Omental fat pad (tissue), 4 donors: ENCODE data around the gene SLC5A5. TPM values are rescaled to one million over a fixed set of nuclear protein-coding genes. Genes with fewer than 3 reads are reported as not detected.

Experiments
- ATAC-seq: fragments of 150-250 bp; one replicate; pipeline ENCODE4 v1.9.1; 2016; ENCODE audit warnings: mild to moderate bottlenecking, moderate library complexity; ENCODE audit not compliant: low FRiP score
- DNase-seq: peaks from one replicate; pipeline ENCODE4 v3.0.0-alpha.2; 2019; ENCODE audit warnings: low spot score
- CTCF ChIP-seq, 3 donors: fragments of 450-650 bp; IDR thresholded peaks; one replicate each; pipeline ENCODE4 v1.5.1; 2016 to 2017; ENCODE audit warnings: antibody characterized with exemption in 3 of 3, mild to moderate bottlenecking in 3 of 3, moderate library complexity in 2 of 3
- total RNA-seq, 4 donors: library from RNA; depleted of rRNA; stranded (reverse); fragments of >200 nt; gene quantifications; one replicate each; pipeline ENCODE4 v1.1.0, GENCODE V29; 2016

SLC5A5 gene
- total RNA-seq, 4 donors from 2014 or later = 0.09 TPM; not detected in 3

- ATAC-seq = peak; percentile 56
- no peak for DNase-seq
- no peak for TF ChIP-seq CTCF (IDR thresholded peaks at IDR 0.05)
Measured at GRCh38 chr19:17847538-17848366, 24.0 kb upstream of the SLC5A5 start, which contains the start of gene JAK3. Gene JAK3 (minus strand): TSS chr19:17847982. CDS start chr19:17844417, 3,565 bp downstream.

- DNase-seq (no peak), ATAC-seq (no peak)
- TF ChIP-seq CTCF (IDR thresholded peaks at IDR 0.05) = no peak
Measured at GRCh38 chr19:17848595-17849292, 23.0 kb upstream of the SLC5A5 start.

DNA sequence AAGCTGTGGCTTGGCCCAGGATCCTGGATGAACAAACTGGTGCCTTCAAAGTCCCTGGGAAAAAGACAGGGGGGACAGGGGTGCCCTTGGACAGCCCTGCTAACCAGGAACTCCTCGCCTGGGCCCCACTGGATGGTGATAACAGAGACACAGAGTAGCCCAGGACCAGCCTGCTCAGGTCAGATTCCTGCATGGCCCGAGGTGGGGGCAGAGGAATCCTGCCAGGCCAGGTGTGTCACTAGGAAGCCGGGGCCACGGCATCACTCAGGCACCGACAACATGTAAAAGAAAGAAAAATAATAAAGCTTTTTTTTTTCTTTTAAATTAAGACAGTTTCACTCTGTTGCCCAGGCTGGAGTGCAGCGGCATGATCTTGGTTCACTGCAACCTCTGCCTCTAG, 17.7 kb upstream of the SLC5A5 start:
- DNase-seq (no peak), ATAC-seq (no peak)
- no peak for TF ChIP-seq CTCF (IDR thresholded peaks at IDR 0.05)

GRCh38 chr19:17855280-17856152, 16.2 kb upstream of the SLC5A5 start:
- peak; percentile 65 for ATAC-seq
- peak; percentile 96 for DNase-seq
- TF ChIP-seq CTCF (IDR thresholded peaks at IDR 0.05) = peak in 2 of 3 donors; percentile 84 to 87

DNA sequence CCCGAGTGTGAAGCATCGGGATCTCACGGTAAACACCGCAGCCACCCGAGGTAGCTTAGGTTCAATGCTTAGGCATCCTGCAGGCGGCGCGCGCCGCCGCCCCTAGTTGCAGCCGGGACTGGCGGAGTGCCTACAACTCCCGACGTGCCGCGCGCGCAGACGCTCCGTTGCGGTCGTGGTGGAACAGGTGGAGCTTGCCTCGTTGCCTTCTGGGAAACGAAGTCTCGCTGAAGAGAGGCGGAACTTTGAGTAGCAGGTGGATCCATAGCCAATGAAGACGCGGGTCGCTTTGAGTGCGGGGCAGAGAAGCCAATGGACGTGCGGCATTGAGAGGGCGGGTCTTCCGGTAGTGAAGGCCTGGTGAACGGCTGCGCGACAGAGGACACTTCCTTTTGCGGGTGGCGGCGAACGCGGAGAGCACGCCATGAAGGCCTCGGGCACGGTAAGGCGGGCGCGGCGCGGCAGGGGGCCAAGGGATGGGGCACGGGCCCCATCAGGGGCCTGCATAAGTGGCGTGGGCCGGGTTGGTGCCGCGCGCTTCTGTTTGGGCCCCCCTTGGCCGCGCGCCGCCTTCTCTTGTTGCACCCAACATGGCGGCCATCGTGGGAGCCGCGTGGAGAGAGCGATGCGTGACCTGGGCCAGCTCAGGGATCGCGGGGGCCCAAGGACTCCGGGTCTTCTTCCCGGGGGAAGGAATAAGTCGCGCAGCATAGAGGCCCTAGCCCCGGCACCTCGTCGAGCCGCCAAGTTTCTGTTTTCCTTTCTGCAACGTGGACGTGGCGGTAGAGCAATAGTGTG, 12.0 kb upstream of the SLC5A5 start, which contains the start of gene RPL18A:
TSS of gene RPL18A (plus strand) at position 378 of the 798 bp plus-strand sequence. CDS start at position 425, 47 bp downstream.
- peak; percentile 86 for DNase-seq
- peak; percentile 99 for ATAC-seq
- TF ChIP-seq CTCF (IDR thresholded peaks at IDR 0.05) = peak in 1 of 3 donors; percentile 23
